Naive thymus-derived CD4-positive, alpha-beta T cell (primary cell): ENCODE results near the gene CCT7. TPM values are rescaled to one million over a fixed set of nuclear protein-coding genes. Genes with fewer than 3 reads are reported as not detected.
A peak's percentile ranks its signal among the peaks of the same experiment; 100 is the strongest.
"Not testable (repeated sequence)": the region's sequence is repeated elsewhere in the genome, so short reads cannot be mapped to it uniquely, and the experiment has no call there.

ENCODE experiments used
- ATAC-seq: fragments of 150-1000 bp; cut with Tn5 transposase; 2 replicates; pipeline ENCODE4 v1.10.0; 2021; ENCODE audit warnings: mild to moderate bottlenecking, moderate library complexity
- CTCF ChIA-PET: fragments of 350-600 bp; sonication (Branson Sonifier 250); formaldehyde crosslinking; loops from one replicate; lab custom pipeline; 2021; ENCODE audit warnings: antibody characterized with exemption; lab: Charles Lee
- POLR2A ChIA-PET: fragments of 350-600 bp; sonication (Branson Sonifier 250); formaldehyde crosslinking; loops from one replicate; lab custom pipeline; 2021; ENCODE audit warnings: antibody characterized with exemption, inconsistent platforms; lab: Charles Lee
- DNase-seq, 9 donors: peaks; one replicate each; pipeline versions ENCODE4 v3.0.0 to v3.0.0-alpha.2; 2020 to 2022; ENCODE audit warnings: mixed read lengths in 1 of 9
- H3K27ac ChIP-seq: one replicate; pipeline ENCODE4 v1.7.0; 2013; ENCODE audit warnings: mild to moderate bottlenecking, low read depth, low read length, moderate library complexity
- H3K27me3 ChIP-seq, 2 donors: one replicate each; pipeline ENCODE4 v1.7.0; 2013; ENCODE audit warnings: low read length in 2 of 2, mild to moderate bottlenecking in 2 of 2, moderate library complexity in 2 of 2; ENCODE audit not compliant: control insufficient read depth in 2 of 2, insufficient read depth in 2 of 2
- H3K36me3 ChIP-seq, 3 experiments: 1 replicate in 2 of 3; 2 replicates in 1 of 3; pipeline ENCODE4 v1.7.0; 2013; ENCODE audit warnings: low read length in 3 of 3, mild to moderate bottlenecking in 3 of 3, moderate library complexity in 1 of 3; ENCODE audit not compliant: insufficient read depth in 3 of 3, control insufficient read depth in 2 of 3
- H3K4me1 ChIP-seq, 2 donors: one replicate each; pipeline ENCODE4 v1.7.0; 2013; ENCODE audit warnings: low read length in 2 of 2, mild to moderate bottlenecking in 2 of 2, moderate library complexity in 1 of 2; ENCODE audit not compliant: control insufficient read depth in 2 of 2, insufficient read depth in 2 of 2
- H3K4me3 ChIP-seq: 2 replicates; pipeline ENCODE4 v1.7.0; 2013; ENCODE audit warnings: mild to moderate bottlenecking, low read length
- H3K9me3 ChIP-seq, 3 experiments: 1 replicate in 2 of 3; 2 replicates in 1 of 3; pipeline ENCODE4 v1.7.0; 2013; ENCODE audit warnings: low read length in 3 of 3; ENCODE audit not compliant: control insufficient read depth in 2 of 3
- H3K27ac Mint-ChIP-seq, 9 donors: one replicate each; pipeline ENCODE4 v1.8.0; 2020 to 2022; ENCODE audit warnings: mixed read lengths in 9 of 9, mild to moderate bottlenecking in 8 of 9, moderate library complexity in 5 of 9, inconsistent platforms in 2 of 9
- H3K27me3 Mint-ChIP-seq, 5 donors: one replicate each; pipeline ENCODE4 v1.8.0; 2021 to 2022; ENCODE audit warnings: mixed read lengths in 5 of 5, mild to moderate bottlenecking in 1 of 5
- H3K36me3 Mint-ChIP-seq, 5 donors: one replicate each; pipeline ENCODE4 v1.8.0; 2020 to 2022; ENCODE audit warnings: mixed read lengths in 5 of 5, mild to moderate bottlenecking in 3 of 5, inconsistent platforms in 1 of 5
- H3K4me1 Mint-ChIP-seq, 7 donors: one replicate each; pipeline ENCODE4 v1.8.0; 2020 to 2022; ENCODE audit warnings: mixed read lengths in 7 of 7, mild to moderate bottlenecking in 3 of 7, inconsistent platforms in 1 of 7
- H3K4me3 Mint-ChIP-seq, 10 donors: one replicate each; pipeline ENCODE4 v1.8.0; 2020 to 2022; ENCODE audit warnings: mild to moderate bottlenecking in 10 of 10, mixed read lengths in 10 of 10, moderate library complexity in 6 of 10, inconsistent platforms in 2 of 10
- H3K9me3 Mint-ChIP-seq, 11 donors: one replicate each; pipeline ENCODE4 v1.8.0; 2020 to 2022; ENCODE audit warnings: mixed read lengths in 11 of 11, mild to moderate bottlenecking in 4 of 11, inconsistent platforms in 1 of 11, moderate library complexity in 1 of 11
- intact Hi-C, 2 donors: fragments of 100-400 bp; cut with micrococcal nuclease; formaldehyde crosslinking; loops; one replicate each; pipeline ENCODE4 v1.15.1; 2023
- polyA plus RNA-seq, 2 donors: library from polyadenylated mRNA; unstranded; fragments of 300-500 nt; fragmentation: Illumina TruSeq; gene quantifications; one replicate each; pipeline ENCODE4 v1.2.3, GENCODE V29; 2021
- total RNA-seq, 6 experiments: library from RNA in 5 of 6; stranded (reverse) in 5 of 6; gene quantifications; 1 replicate in 5 of 6; 2 replicates in 1 of 6; pipeline ENCODE4 v1.2.3 and lab custom pipeline; 2021 to 2026

The CCT7 gene
- total RNA-seq (100 to 1,000 TPM; 118 to 322 (median 181) TPM), polyA plus RNA-seq (100 to 1,000 TPM; 284 to 298 TPM), total RNA-seq (lab: John Stamatoyannopoulos, UW) (96.0 reads per million, percentile 84 among the genes with 10 or more reads in this experiment)

- H3K36me3 Mint-ChIP-seq, result peaks cover 0 to 6% (median 0%) of the 10 kb centered on the region in 5 donors
- H3K27me3 Mint-ChIP-seq, result peaks cover 0 to 2% (median 0%) of the 10 kb centered on the region in 5 donors
- H3K27ac ChIP-seq, result peak within 1 kb of the TSS; percentile 94
- POLR2A ChIA-PET, result interaction anchor here (0.5 to 4.2 kb wide), 24 partner anchors 10 to 1221 kb away, joined by 3 to 34 read pairs (median 4); partner anchors contain the start of genes ALMS1, EGR4, FBXO41 and INO80B
- peak within 1 kb of the TSS; percentile 90 for H3K4me3 ChIP-seq
- DNase-seq (peak; percentile 68 to 92 (median 88)), ATAC-seq (peak; percentile 83)
- intact Hi-C loops, result loop anchor here (1.0 to 10.0 kb wide), 27 partner anchors 19 to 1902 kb away; partner anchors contain the start of genes ALMS1 (in 2 of the 2), EGR4 (in 2 of the 2), FBXO41 (in 2 of the 2) and SFXN5 (in 2 of the 2)
- no peaks in the 10 kb centered on the region for H3K9me3 ChIP-seq
- H3K36me3 ChIP-seq, result peaks cover 0 to 9% (median 0%) of the 10 kb centered on the region in 3 experiments
- H3K27ac Mint-ChIP-seq, result peak within 1 kb of the TSS; percentile 76 to 96 (median 94)
- no peaks in the 10 kb centered on the region for H3K9me3 Mint-ChIP-seq
- CTCF ChIA-PET, result interaction anchor here (1.0 to 1.7 kb wide), 5 partner anchors 22 to 148 kb away, joined by 3 to 6 read pairs (median 4); no protein-coding TSS in a partner anchor
- H3K4me3 Mint-ChIP-seq, result peak within 1 kb of the TSS; percentile 88 to 100 (median 98)
- H3K27me3 ChIP-seq, result no peaks in the 10 kb centered on the region
- peaks cover 15% of the 10 kb centered on the region in 2 donors for H3K4me1 ChIP-seq
- peaks cover 30 to 48% (median 44%) of the 10 kb centered on the region in 7 donors for H3K4me1 Mint-ChIP-seq
Observed at GRCh38 chr2:73233932-73234832, at the start of gene CCT7. TSS of gene CCT7 (plus strand) at chr2:73234308. CDS start at chr2:73234379, 71 bp downstream.

- Histone ChIP-seq H3K4me1 (no peaks in the 10 kb centered on the region), H3K9me3 (no peaks in the 10 kb centered on the region), H3K27ac (no peak overlapping the region), H3K4me3 (no peak overlapping the region), H3K36me3 (no peaks in the 10 kb centered on the region), H3K27me3 (no peaks in the 10 kb centered on the region)
- H3K4me3 Mint-ChIP-seq, result no peak overlapping the region
- H3K9me3 Mint-ChIP-seq, result peaks cover 0 to 14% (median 0%) of the 10 kb centered on the region in 11 donors
- no peak overlapping the region for H3K27ac Mint-ChIP-seq
- ChIA-PET POLR2A (no interaction called here), CTCF (interaction anchor here (1.8 kb wide), 1 partner anchor 9 kb away, joined by 9 read pairs; no protein-coding TSS in a partner anchor)
- DNase-seq (no peak), ATAC-seq (no peak)
- intact Hi-C loops, result no loop called here
- H3K4me1 Mint-ChIP-seq, result peaks cover 0 to 6% (median 0%) of the 10 kb centered on the region in 7 donors
- peaks cover 0 to 13% (median 4%) of the 10 kb centered on the region in 5 donors for H3K36me3 Mint-ChIP-seq
- H3K27me3 Mint-ChIP-seq, result peaks cover 5 to 36% (median 9%) of the 10 kb centered on the region in 5 donors
Observed at GRCh38 chr2:73185965-73186364, 48.1 kb upstream of the CCT7 start.

- H3K9me3 Mint-ChIP-seq, result peaks cover 0 to 14% (median 0%) of the 10 kb centered on the region in 11 donors
- Histone ChIP-seq H3K27me3 (no peaks in the 10 kb centered on the region), H3K27ac (no peak overlapping the region), H3K36me3 (no peaks in the 10 kb centered on the region), H3K4me3 (no peak overlapping the region), H3K4me1 (no peaks in the 10 kb centered on the region), H3K9me3 (no peaks in the 10 kb centered on the region)
- DNase-seq, result no peak
- CTCF ChIA-PET, result no interaction called here
- intact Hi-C loops, result no loop called here
- peaks cover 4 to 31% (median 5%) of the 10 kb centered on the region in 5 donors for H3K27me3 Mint-ChIP-seq
- ATAC-seq, result no peak
- H3K4me3 Mint-ChIP-seq, result no peak overlapping the region
- peaks cover 0 to 3% (median 0%) of the 10 kb centered on the region in 7 donors for H3K4me1 Mint-ChIP-seq
- no peak overlapping the region for H3K27ac Mint-ChIP-seq
- H3K36me3 Mint-ChIP-seq, result peaks cover 0 to 13% (median 4%) of the 10 kb centered on the region in 5 donors
- POLR2A ChIA-PET, result interaction anchor here (1.0 kb wide), 1 partner anchor 10 kb away, joined by 4 read pairs; no protein-coding TSS in a partner anchor
Observed at GRCh38 chr2:73187549-73187948, 46.6 kb upstream of the CCT7 start.

GRCh38 chr2:73197579-73197978 lies 36.5 kb upstream of the CCT7 start:
- no peaks in the 10 kb centered on the region for H3K4me1 ChIP-seq
- Mint-ChIP-seq H3K4me3 (no peak overlapping the region), H3K27me3 (peaks cover 31 to 53% (median 33%) of the 10 kb centered on the region in 5 donors), H3K27ac (no peak overlapping the region), H3K9me3 (no peaks in the 10 kb centered on the region), H3K4me1 (peaks cover 0 to 8% (median 7%) of the 10 kb centered on the region in 7 donors), H3K36me3 (peaks cover 0 to 3% (median 0%) of the 10 kb centered on the region in 5 donors)
- no peaks in the 10 kb centered on the region for H3K9me3 ChIP-seq
- ChIA-PET POLR2A (interaction anchor here (0.6 kb wide), 1 partner anchor 20 kb away, joined by 3 read pairs; no protein-coding TSS in a partner anchor), CTCF (interaction anchor here (0.8 kb wide), 1 partner anchor 15 kb away, joined by 3 read pairs; no protein-coding TSS in a partner anchor)
- intact Hi-C loops, result no loop called here
- DNase-seq (no peak), ATAC-seq (no peak)
- H3K4me3 ChIP-seq, result no peak overlapping the region
- no peaks in the 10 kb centered on the region for H3K36me3 ChIP-seq
- no peak overlapping the region for H3K27ac ChIP-seq
- H3K27me3 ChIP-seq, result peaks cover 3 to 6% of the 10 kb centered on the region in 2 donors

GRCh38 chr2:73200281-73200680 lies 33.8 kb upstream of the CCT7 start:
- H3K27me3 ChIP-seq, H3K36me3 ChIP-seq, H3K36me3 Mint-ChIP-seq, H3K27ac ChIP-seq, ATAC-seq, POLR2A ChIA-PET, intact Hi-C loops, H3K9me3 Mint-ChIP-seq, H3K27ac Mint-ChIP-seq, H3K4me3 Mint-ChIP-seq, H3K4me3 ChIP-seq, H3K4me1 ChIP-seq, H3K9me3 ChIP-seq, DNase-seq: not testable (repeated sequence)
- peaks cover 0 to 13% (median 8%) of the 10 kb centered on the region in 7 donors for H3K4me1 Mint-ChIP-seq
- H3K27me3 Mint-ChIP-seq, result peaks cover 47 to 65% (median 52%) of the 10 kb centered on the region in 5 donors
- CTCF ChIA-PET, result interaction anchor here (0.7 kb wide), 1 partner anchor 176 kb away, joined by 4 read pairs; no protein-coding TSS in a partner anchor
